Measurements from ENCODE around the gene ATG2B. TPM values are rescaled to one million over a fixed set of nuclear protein-coding genes. Genes with fewer than 3 reads are reported as not detected.

ATG2B gene
- total and polyA plus RNA-seq, 9 of the 15 experiments (the other 6 are each of a cell fraction or from before 2014, with no cell fraction given), result 0.83 to 12.9 (median 8.7) TPM

- Histone ChIP-seq H3K4me1 (replicated peaks in 1 of 2; ENCODE audit: control insufficient read depth in 2 of 2, insufficient read depth in 2 of 2, low read length in 2 of 2) (peaks cover 0 to 3% of the 10 kb centered on the region in 2 experiments; a peak in 1 of 5 replicates), H3K9me1 (ENCODE audit: control insufficient read depth, insufficient read depth, low read length) (no peaks in the 10 kb centered on the region), H3K9me3 (replicated peaks; ENCODE audit: control insufficient read depth, insufficient read depth, low read depth, low read length) (no peaks in the 10 kb centered on the region), H3K9ac (ENCODE audit: insufficient read depth in 1 of 2, low read depth in 2 of 2, low read length in 2 of 2) (no peak overlapping the region; a peak in 1 of 4 replicates), H2AFZ (ENCODE audit: low read depth, low read length) (no peak overlapping the region), H3K36me3 (ENCODE audit: control insufficient read depth, insufficient read depth, low read length) (no peaks in the 10 kb centered on the region), H3K27me3 (ENCODE audit: control insufficient read depth in 2 of 2, insufficient read depth in 2 of 2, low read length in 2 of 2) (no peaks in the 10 kb centered on the region), H3K27ac (ENCODE audit: extremely low read depth, low read depth, low read length) (no peak overlapping the region), H3K79me2 (ENCODE audit: control insufficient read depth, insufficient read depth, low read length) (no peaks in the 10 kb centered on the region), H3K4me2 (ENCODE audit: insufficient read depth, low read length) (no peak overlapping the region), H3K4me3 (no peak overlapping the region), H4K20me1 (replicated peaks; ENCODE audit: control insufficient read depth, insufficient read depth, low read length) (no peaks in the 10 kb centered on the region)
- intact Hi-C loops (cut with micrococcal nuclease) (no loop called here), in situ Hi-C loops (cut with MboI) (no loop called here)
- TF ChIP-seq ARNT (IDR thresholded peaks at IDR 0.05) (no peak), FOXJ3 (CRISPR knock-in tag; IDR thresholded peaks at IDR 0.05) (no peak), ZNF124 (CRISPR knock-in tag; IDR thresholded peaks at IDR 0.05) (no peak), ADNP (tag; IDR thresholded peaks at IDR 0.05) (no peak), ZBTB9 (CRISPR knock-in tag; IDR thresholded peaks at IDR 0.05) (no peak), ATF4 (CRISPR knock-in tag; IDR thresholded peaks at IDR 0.05) (no peak), ZNF644 (tag; IDR thresholded peaks at IDR 0.05; ENCODE audit: low read depth) (no peak), CC2D1A (IDR thresholded peaks at IDR 0.05) (no peak), CBX8 (IDR thresholded peaks at IDR 0.05; ENCODE audit: borderline replicate concordance, extremely low read depth, low read depth, low read length, poor library complexity, severe bottlenecking) (no peak), SAP30 (IDR thresholded peaks at IDR 0.05; ENCODE audit: borderline replicate concordance, insufficient read depth, low read depth, low read length, poor library complexity, severe bottlenecking) (no peak), CLOCK (CRISPR knock-in tag; IDR thresholded peaks at IDR 0.05; ENCODE audit: borderline replicate concordance) (no peak), MYNN (IDR thresholded peaks at IDR 0.05) (no peak), MYNN (CRISPR knock-in tag; IDR thresholded peaks at IDR 0.05) (no peak), PRMT5 (CRISPR knock-in tag; IDR thresholded peaks at IDR 0.05) (no peak), SRSF7 (optimal IDR thresholded peaks at IDR 0.05; ENCODE audit: low read depth, low read length) (no peak), CAMTA2 (CRISPR knock-in tag; conservative IDR thresholded peaks at IDR 0.05) (no peak), XRCC4 (IDR thresholded peaks at IDR 0.05; ENCODE audit: extremely low read depth, insufficient read depth, insufficient read length) (no peak), MEIS2 (IDR thresholded peaks at IDR 0.05; ENCODE audit: partially characterized antibody) (no peak), SNAPC5 (CRISPR knock-in tag; IDR thresholded peaks at IDR 0.05) (no peak), KLF6 (CRISPR knock-in tag; IDR thresholded peaks at IDR 0.05; ENCODE audit: borderline replicate concordance) (no peak)
- POLR2A ChIA-PET, result interaction anchor here (0.8 kb wide), 1 partner anchor 43 kb away, joined by 3 read pairs; no protein-coding TSS in a partner anchor
- ATAC-seq, result no peak
- no peak for FAIRE-seq
- CTCF ChIA-PET (ENCODE audit: low intra/inter-chr PET ratio), result no interaction called here
- BruUV-seq (replicated peaks), result no TSS peak
- DNase-seq (ENCODE audit: extremely low read depth in 1 of 4, low spot score in 3 of 4), result no peak
- 62% methylated on average over 3 of the region's 9 CpGs for WGBS (ENCODE audit: insufficient coverage, low coverage, missing lambda C conversion rate)
Observed at GRCh38 chr14:96399405-96399804, 36.3 kb upstream of the ATG2B start.
